ENCODE measurements around the gene ASPHD1.

GRCh38 chr16:29858974-29859373 lies 41.3 kb upstream of the ASPHD1 start:
- TF ChIP-seq POLR2A (IDR thresholded peaks at IDR 0.05; ENCODE audit: low read length) (no peak), SMC3 (IDR thresholded peaks at IDR 0.05) (no peak), CTCF (IDR thresholded peaks at IDR 0.05) (no peak), CBX2 (IDR thresholded peaks at IDR 0.05; ENCODE audit: borderline replicate concordance, low read depth) (no peak), MAFK (IDR thresholded peaks at IDR 0.05; ENCODE audit: partially characterized antibody) (no peak), RAD21 (conservative IDR thresholded peaks at IDR 0.05 in 1 of 2, IDR thresholded peaks at IDR 0.05 in 1 of 2) (no peak), EP300 (IDR thresholded peaks at IDR 0.05) (no peak)
